DMS53 treated with DMSO at 0.1 percent for 48 hours (cell line): ENCODE results near the gene TAF4B.
"Not testable (repeated sequence)": the region's sequence is repeated elsewhere in the genome, so short reads cannot be mapped to it uniquely, and the experiment has no call there.

Source experiments
- DNase-seq: peaks from one replicate; lab custom pipeline; 2025; ENCODE audit not compliant: unreplicated experiment; lab: John Stamatoyannopoulos, UW

Gene TAF4B

DNA sequence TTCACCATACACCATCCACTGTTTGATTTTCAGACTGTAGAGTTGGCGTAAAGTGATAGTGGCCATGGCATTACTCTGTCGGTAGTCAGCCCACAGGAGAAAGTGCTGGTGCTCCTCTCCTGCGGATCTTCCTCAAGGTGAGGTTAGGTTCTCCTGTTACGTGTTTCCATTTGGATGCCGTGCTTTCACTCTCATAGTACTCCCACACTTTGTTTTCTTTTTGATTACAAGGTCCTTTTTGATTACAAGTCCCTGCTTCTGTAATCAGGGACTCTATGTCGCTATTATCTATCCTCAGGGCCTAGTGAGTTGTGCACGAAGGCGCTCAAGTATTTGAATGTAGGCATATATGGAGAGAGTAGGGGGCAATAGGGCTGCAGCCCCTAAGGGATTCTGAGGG is 4.3 kb downstream of the TAF4B start:
- DNase-seq, result no peak

DNA sequence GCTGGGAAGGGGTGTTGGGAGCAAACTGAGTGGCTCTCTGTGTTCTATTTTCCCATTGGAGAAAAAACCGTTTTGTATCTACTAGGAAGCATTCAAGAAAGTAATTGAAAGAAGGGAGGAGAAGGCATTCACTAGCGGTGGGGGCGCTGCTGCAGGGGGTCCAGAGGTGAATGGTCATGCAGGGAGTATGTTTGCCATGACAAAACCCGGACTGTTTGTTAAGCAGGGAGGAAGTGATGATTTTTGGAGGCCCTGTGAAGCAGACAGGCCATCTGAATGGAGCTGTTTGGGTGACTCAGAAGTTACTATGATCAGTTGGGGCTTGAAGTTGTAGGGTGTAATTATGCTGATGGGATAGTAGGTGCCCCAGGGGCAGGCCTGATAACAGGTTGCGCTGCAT is 7.0 kb downstream of the TAF4B start:
- DNase-seq, result no peak

DNA sequence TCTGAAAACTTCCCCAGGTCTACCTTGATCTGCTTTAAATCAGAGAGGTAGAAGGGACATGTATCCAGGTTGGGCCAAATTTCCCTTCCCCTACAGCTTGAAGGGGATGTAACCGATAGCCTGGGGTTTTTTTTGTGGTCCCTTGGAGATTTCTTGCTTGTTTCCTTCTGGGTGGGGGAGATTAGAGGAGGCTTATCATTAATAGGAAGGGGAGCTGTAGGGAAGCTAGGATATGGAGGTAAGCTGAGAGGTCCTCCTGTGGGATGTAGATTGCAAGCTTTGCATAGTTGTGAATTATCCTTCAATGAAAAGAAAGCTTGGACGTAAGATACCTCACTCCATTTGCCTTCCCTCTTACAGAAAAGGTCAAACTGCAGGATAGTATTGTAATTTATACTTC is 11.1 kb downstream of the TAF4B start:
- DNase-seq, result not testable (repeated sequence)

DNA sequence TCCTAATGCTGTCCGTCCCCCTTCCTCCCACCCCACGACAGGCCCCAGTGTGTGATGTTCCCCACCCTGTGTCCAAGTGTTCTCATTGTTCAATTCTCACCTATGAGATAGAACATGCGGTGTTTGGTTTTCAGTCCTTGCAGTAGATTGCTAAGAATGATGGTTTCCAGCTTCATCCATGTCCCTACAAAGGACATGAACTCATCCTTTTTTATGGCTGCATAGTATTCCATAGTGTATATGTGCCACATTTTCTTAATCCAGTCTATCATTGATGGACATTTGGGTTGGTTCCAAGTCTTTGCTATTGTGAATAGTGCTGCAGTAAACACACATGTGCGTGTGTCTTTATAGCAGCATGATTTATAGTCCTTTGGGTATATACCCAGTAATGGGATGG is 12.5 kb downstream of the TAF4B start:
- DNase-seq, result not testable (repeated sequence)

DNA sequence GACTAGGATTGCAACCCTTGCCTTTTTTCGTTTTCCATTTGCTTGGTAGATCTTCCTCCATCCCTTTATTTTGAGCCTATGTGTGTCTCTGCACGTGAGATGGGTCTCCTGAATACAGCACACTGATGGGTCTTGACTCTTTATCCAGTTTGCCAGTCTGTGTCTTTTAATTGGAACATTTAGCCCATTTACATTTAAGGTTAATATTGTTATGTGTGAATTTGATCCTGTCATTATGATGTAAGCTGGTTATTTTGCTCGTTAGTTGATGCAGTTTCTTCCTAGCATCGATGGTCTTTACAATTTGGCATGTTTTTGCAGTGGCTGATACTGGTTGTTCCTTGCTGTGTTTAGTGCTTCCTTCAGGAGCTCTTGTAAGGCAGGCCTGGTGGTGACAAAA is 16.1 kb downstream of the TAF4B start:
- DNase-seq, result not testable (repeated sequence)

DNA sequence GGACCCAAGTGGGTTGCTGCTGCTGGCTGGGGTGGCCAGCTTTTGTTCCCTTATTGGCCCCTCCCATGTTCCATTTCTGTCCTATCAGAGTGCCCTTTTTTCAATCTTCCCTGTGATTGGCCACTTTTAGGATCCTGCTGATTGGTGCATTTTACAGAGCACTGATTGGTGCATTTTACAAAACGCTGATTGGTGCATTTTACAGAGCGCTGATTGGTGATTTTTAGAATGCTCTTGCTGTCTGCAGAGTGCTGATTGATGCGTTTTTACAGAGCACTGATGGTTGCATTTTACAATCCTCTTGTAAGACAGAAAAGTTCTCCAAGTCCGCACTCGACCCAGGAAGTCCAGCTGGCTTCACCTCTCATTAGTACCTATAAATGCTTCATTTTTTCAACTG is 19.2 kb downstream of the TAF4B start:
- not testable (repeated sequence) for DNase-seq

DNA sequence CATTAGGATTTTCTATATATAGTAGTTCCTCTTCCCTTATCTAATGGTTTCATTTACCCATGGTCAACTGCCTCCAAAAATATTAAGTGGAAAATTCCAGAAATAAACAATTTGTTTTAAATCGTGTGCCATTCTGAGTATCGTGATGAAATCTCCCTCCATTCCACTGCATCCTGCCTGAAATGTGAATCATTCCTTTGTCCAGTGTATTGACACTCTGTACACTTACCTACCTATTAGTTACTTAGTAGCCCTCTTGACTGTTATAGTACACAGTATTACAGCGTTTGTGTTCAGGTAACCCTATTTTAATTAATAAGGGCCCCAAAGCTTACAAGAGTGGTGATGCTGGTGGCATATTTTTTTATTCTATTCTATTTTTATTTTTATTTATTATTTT is 26.2 kb downstream of the TAF4B start:
- DNase-seq, result peak; percentile 11

DNA sequence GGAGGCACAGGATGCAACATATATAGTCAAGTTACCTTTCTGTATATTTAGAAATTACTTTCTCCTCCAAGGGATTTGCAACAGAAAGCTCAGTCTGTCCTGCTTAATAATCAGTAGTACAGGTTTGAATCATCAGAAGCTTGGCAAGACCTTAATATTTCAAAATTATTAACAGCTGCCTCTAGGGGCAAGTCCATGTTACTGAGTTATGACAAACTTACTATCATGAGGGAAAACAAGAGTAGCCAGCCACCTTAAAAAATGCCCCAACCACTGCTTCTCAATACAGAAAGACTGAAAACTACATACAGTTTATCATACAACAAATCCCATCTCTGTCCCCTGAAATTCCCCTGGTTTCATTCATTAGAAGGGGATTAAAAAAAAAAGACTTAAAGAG is 28.6 kb downstream of the TAF4B start:
- not testable (repeated sequence) for DNase-seq

DNA sequence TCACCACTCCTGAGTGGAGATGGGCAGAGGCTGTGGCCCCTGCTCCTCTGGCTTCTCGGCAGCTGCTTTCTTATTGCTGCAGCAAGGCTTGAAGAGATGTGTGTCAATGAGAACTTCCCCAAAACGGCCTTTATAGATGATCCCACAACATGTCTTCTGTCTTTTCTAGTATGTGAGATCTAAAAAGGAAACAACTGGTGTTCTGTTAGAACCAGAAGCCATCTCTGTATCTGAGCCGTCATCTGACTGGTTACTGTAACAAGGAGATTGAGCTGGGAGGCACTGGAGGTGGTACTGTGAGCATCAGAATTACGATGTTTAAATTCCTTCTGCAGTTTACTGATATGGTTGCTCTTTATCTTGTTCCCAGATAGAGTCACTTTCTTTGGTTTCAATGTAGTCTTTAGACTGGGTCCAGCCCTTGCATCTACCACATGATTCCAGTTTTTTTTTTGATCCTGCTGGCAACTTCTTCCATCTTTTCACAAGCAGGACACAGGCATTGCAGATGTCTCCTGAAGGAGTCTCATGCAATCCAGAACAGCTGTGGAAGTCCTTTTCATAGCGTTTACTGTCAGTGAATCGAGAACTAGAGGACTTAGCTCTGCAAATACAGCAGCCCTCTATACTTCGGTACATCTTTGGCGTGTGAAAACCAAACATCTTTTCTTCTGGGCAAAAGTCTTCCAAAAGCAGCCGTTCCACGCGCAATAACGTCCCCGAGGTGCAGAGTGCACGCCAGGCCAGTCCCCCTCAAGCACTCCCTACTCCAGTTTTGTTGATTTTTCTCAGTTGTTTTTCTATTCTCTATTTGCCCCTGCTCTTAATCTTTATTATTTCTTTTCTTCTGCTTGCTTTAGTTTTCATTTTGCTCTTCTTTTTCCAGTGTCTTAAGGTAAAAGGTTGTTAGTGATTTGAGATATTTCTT is 29.7 kb downstream of the TAF4B start:
- DNase-seq, result no peak

DNA sequence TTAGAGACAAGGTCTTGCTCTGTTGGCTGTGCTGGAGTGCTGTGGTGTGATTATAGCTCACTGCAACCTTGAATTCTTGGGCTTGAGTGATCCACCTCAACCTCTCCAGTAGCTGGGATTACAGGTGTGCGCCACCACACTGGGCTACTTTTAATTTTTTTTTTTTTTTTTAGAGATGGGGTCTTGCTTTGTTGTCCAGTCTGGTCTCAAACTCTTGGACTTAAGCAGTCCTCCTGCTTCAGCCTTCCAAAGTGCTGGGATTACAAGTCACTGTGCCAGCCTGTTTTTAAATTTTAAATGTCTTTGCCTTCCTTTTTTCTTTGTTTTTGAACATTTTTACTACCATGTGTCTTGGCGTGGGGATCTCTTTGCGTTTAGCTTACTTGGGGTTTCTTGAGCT is 32.5 kb downstream of the TAF4B start:
- no peak for DNase-seq

DNA sequence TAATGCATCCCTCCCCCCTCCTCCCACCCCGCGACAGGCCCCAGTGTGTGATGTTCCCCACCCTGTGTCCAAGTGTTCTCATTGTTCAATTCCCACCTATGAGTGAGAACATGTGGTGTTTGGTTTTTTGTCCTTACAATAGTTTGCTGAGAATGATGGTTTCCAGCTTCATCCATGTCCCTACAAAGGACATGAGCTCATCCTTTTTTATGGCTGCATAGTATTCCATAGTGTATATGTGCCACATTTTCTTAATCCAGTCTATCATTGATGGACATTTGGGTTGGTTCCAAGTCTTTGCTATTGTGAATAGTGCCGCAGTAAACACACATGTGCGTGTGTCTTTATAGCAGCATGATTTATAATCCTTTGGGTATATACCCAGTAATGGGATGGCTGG is 33.2 kb downstream of the TAF4B start:
- not testable (repeated sequence) for DNase-seq

DNA sequence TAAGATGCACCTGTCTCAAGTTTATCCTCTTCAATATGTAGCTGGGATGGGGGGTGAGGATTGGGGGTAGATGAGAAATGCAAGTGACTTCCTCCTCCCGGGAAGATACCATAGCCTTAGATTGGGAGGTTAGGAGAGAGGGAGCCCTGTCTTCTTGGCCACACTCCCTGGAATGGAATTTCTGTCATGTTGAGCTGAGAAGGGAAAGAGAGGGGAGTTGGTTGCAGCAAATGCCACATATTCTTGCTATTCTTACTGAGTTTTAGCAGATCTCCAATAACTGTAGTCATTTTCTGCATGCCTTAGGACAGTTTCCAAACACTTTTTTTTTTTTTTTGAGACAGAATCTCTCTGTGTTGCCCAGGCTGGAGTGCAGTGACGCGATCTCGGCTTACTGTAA is 35.9 kb downstream of the TAF4B start:
- DNase-seq, result no peak

DNA sequence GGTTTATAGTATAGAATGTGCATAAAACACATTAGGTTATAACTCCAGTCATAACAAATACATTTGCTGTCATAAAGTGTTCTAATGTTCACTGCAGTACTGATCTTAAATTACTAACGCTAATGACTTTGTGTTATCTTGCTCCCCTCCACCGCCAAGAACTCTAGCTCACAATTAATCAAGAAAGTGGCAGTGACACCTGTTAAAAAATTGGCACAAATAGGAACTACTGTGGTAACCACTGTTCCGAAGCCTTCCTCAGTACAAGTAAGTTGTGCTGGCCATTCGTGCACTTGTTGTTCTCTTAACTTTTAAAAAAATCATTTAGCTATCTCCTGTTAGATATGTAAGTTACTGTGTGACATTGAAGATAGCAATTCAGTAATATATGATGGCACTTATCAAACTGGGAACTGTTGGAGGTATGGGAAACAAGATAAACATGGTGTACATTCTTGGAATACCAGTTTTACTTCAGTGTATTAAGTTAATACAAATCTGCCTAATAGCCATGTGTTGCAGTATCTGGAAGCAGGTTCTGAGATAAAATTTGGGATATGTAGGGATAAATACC is 41.2 kb downstream of the TAF4B start:
- DNase-seq, result no peak

DNA sequence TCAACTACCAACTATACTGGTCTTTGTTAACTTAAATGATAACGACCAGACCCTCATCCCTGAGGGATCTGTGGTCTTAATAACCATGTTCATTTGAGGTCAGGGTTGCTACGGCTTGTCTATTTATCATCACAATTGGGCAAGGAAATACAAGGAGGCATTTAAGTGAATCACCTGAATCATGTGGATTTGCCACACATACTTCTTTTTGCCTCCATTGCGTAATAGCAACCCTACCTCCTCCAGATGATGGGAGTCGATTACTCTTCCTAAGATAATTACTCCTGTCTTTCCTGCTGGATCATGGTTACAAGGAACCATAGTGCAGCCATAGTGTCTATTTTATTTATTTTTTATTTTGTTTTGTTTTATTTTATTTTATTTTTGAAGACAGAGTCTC is 42.2 kb downstream of the TAF4B start:
- DNase-seq, result no peak

DNA sequence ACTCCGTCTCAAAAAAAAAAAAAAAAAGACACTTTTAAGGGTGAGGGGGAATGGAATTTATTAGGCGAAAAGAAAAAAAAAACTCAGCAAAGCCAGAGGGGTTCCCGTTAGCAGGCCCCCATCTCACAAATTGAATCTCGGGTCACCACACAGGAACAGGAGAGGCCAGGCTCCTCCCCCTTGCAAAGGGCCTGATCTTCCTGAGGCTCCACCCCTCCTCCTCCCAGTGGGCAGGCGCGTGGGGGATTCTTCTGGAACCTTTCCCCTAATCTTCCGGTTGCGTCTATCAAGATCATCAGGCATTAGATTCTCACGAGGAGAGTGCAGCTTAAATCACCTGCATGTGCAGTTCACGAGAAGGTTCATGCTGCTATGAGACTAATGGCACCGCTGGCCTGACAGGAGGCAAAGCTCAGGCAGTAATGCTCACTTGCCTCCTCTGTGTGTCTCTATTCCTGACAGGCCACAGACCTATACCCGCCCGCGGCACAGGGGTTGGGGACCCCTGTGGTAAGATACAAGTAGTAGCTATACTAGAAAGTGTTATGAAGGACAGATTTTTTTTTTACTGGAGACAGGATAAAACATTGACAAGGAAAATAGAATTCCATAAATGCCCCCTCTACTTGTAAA is 45.8 kb downstream of the TAF4B start:
- no peak for DNase-seq

DNA sequence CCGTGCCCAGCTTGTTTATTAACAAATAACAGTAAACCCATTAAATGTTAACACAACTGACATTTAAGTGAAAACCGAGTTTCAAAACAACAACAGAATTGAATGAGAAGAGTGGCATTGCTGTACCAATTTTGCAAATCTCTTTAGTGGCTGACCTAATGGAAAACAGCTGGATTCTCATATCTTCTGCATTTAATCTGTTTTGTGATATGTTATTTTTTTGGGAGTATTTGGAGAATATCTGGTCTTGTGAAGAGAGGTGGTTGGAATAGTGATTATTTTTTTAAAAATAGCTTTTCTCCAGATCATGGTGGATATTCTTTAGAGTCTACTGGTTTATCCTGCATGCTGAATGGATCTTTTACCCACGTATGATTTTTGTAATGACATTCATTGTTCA is 51.1 kb downstream of the TAF4B start:
- DNase-seq, result no peak

DNA sequence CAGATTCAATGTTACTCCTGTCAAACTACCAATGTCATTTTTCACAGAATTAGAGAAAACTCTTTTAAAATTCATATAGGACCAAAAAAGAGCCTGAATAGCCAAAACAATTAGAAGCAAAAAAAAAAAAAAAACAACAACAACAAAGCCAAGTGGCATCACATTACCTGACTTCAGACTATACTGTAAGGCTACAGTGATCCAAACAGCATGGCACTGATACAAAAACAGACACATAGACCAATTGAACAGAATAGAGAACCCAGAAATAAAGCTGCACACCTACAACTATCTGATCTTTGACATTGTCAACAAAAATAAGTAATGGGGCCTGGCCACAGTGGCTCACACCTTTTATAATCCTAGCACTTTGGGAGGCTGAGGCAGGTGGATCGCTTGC is 53.2 kb downstream of the TAF4B start:
- DNase-seq, result no peak

DNA sequence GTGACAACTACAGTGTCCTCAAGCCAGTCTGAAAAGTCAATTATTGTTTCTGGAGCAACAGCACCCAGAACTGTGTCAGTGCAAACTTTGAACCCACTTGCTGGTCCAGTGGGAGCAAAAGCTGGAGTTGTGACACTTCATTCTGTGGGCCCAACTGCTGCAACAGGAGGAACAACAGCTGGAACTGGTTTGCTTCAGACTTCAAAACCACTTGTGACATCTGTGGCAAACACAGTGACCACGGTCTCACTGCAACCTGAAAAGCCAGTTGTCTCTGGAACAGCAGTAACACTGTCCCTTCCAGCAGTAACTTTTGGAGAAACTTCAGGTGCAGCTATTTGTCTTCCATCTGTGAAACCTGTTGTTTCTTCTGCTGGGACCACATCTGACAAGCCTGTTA is 59.8 kb downstream of the TAF4B start:
- DNase-seq, result no peak

DNA sequence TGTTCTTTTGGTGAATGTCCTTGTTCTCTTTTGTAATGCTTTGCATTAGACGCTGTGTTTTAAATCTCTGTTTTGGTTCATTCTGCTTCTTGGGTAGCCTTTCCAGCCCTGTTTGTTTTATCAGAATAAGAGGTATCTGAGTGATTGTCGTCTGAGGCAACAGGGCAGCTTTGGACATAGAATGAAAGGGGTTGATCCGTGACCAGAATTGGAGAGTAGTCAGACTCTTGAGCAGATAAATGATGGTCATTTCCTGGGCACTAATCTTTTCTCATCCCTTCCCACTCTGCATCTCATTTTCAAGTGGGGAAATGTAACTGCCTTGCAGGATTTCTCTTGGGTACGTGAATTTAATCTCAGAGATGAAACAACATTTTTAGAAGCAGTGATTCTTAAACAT is 61.4 kb downstream of the TAF4B start:
- DNase-seq, result no peak

DNA sequence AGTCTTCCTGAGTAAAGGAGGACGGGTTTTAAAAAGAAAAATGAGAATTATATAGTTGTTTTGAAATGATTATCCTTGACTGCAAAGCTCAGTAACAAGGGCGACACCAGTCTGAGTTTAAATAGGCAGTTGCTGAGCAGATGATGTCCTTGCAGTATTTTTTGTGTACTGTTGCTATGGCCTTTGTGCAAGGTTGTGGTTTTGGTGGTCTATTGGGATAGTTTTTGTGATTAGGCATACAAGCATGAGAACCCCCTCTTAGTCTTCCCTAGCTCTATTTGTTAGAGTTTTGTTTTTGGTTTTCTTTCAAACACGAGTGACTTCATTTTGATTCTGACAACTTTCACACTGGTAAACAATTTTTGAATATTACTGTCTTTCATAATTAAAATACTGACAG is 64.1 kb downstream of the TAF4B start:
- DNase-seq, result no peak

DNA sequence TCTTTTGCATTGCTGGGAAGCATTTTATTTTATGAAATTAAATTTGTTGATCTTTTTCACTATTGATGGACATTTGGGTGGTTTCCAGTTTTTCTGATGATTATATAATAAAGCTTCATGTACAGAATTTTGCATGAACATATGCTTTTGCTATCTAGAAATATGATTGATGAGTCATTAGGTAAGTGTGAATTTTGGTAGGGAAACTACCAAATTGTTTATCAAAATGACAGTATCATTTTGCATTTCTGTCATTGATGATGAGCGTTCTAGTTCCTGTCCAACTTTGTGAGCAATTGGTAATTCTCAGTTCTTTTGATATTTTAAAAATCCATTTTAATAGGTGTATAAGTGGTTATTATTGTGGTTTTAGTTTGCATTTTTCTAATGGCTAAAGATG is 67.7 kb downstream of the TAF4B start:
- DNase-seq, result no peak

DNA sequence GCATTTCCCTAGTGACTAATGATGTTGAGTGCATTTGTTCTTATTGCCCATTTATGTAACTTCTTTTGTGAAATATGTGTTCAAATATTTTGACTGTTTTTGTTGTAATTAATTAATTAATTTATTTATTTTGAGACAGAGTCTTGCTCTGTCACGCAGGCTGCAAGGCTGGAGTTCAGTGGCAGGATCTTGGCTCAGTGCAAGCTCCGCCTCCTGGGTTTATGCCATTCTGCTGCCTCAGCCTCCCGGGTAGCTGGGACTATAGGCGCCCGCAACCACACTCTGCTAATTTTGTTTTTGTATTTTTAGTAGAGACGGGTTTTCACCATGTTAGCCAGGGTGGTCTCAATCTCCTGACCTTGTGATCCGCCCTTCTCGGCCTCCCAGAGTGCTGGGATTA is 71.9 kb downstream of the TAF4B start:
- no peak for DNase-seq
